SK-N-SH treated with all-trans-retinoic acid at 6 μM for 48 hours (cell line): ENCODE results near the gene TFAP2A.

Experiments
- ATAC-seq: fragments of 200-7000 bp; cut with Tn5 transposase; 3 replicates; pipeline ENCODE4 v1.9.1; 2020; ENCODE audit warnings: mild to moderate bottlenecking, moderate library complexity
- ARNTL ChIP-seq: fragments of 450-650 bp; formaldehyde crosslinking; IDR thresholded peaks from 2 replicates; pipeline ENCODE4 v1.5.0; 2020; ENCODE audit warnings: low read depth, mild to moderate bottlenecking, moderate library complexity, borderline replicate concordance
- BACH2 ChIP-seq: fragments of 250-450 bp; sonication (Bioruptor Pico); IDR thresholded peaks from 2 replicates; pipeline ENCODE4 v1.9.0; 2021; ENCODE audit warnings: mild to moderate bottlenecking, borderline replicate concordance
- CSDC2 ChIP-seq: fragments of 250-450 bp; sonication (Bioruptor Pico); IDR thresholded peaks from 2 replicates; pipeline ENCODE4 v1.5.0; 2020; ENCODE audit warnings: mild to moderate bottlenecking, moderate library complexity
- ESRRG ChIP-seq: fragments of 250-450 bp; sonication (Bioruptor Pico); IDR thresholded peaks from 2 replicates; pipeline ENCODE4 v1.6.1; 2021; ENCODE audit warnings: mild to moderate bottlenecking
- GLIS3 ChIP-seq: fragments of 250-450 bp; sonication (Bioruptor Pico); IDR thresholded peaks from 2 replicates; pipeline ENCODE4 v1.5.0; 2020; ENCODE audit warnings: mild to moderate bottlenecking, moderate library complexity
- ISL1 ChIP-seq: fragments of 250-450 bp; sonication (Bioruptor Pico); IDR thresholded peaks from 2 replicates; pipeline ENCODE4 v2.1.2; 2022; ENCODE audit warnings: mild to moderate bottlenecking, moderate library complexity
- OSR1 ChIP-seq: fragments of 250-450 bp; sonication (Bioruptor Pico); IDR thresholded peaks from 2 replicates; pipeline ENCODE4 v1.8.0; 2022; ENCODE audit warnings: moderate library complexity, mild to moderate bottlenecking, inconsistent platforms
- PPARA ChIP-seq: fragments of 250-450 bp; sonication (Bioruptor Pico); IDR thresholded peaks from 2 replicates; pipeline ENCODE4 v1.5.0; 2020; ENCODE audit warnings: mild to moderate bottlenecking, borderline replicate concordance
- RARB ChIP-seq: fragments of 250-450 bp; sonication (Bioruptor Pico); IDR thresholded peaks from 2 replicates; pipeline ENCODE4 v1.8.0; 2021; ENCODE audit warnings: mild to moderate bottlenecking, moderate library complexity
- SNAI2 ChIP-seq: fragments of 250-450 bp; sonication (Bioruptor Pico); IDR thresholded peaks from 2 replicates; pipeline ENCODE4 v1.5.0; 2020; ENCODE audit warnings: mild to moderate bottlenecking, moderate library complexity
- TCF4 ChIP-seq: fragments of 250-450 bp; sonication (Bioruptor Pico); IDR thresholded peaks from 2 replicates; pipeline ENCODE4 v1.8.0; 2021; ENCODE audit warnings: mild to moderate bottlenecking, moderate library complexity, borderline replicate concordance
- TOX ChIP-seq: fragments of 250-450 bp; sonication (Bioruptor Pico); IDR thresholded peaks from 2 replicates; pipeline ENCODE4 v1.8.0; 2021; ENCODE audit warnings: mild to moderate bottlenecking, moderate library complexity, borderline replicate concordance
- ZFP3 ChIP-seq: fragments of 250-450 bp; sonication (Bioruptor Pico); IDR thresholded peaks from 2 replicates; pipeline ENCODE4 v1.5.0; 2020; ENCODE audit warnings: mild to moderate bottlenecking, moderate library complexity
- ZFP30 ChIP-seq: fragments of 450-650 bp; formaldehyde crosslinking; IDR thresholded peaks from 2 replicates; pipeline ENCODE4 v1.5.0; 2022; ENCODE audit warnings: mild to moderate bottlenecking, moderate library complexity
- ZNF565 ChIP-seq: fragments of 450-650 bp; formaldehyde crosslinking; conservative IDR thresholded peaks from 2 replicates; pipeline ENCODE4 v1.5.0; 2020; ENCODE audit warnings: low read depth, mild to moderate bottlenecking, moderate library complexity
- ZNF70 ChIP-seq: fragments of 450-650 bp; formaldehyde crosslinking; IDR thresholded peaks from 2 replicates; pipeline ENCODE4 v1.5.0; 2020; ENCODE audit warnings: mild to moderate bottlenecking, moderate library complexity
- ZNF8 ChIP-seq: fragments of 450-650 bp; formaldehyde crosslinking; IDR thresholded peaks from 2 replicates; pipeline ENCODE4 v1.5.0; 2020; ENCODE audit warnings: mild to moderate bottlenecking, moderate library complexity
- TF ChIP-seq, protein P1 (sequence below): fragments of 250-450 bp; sonication (Bioruptor Pico); IDR thresholded peaks from 2 replicates; pipeline ENCODE4 v1.8.0; 2020; ENCODE audit warnings: mild to moderate bottlenecking, moderate library complexity, borderline replicate concordance
- TF ChIP-seq, protein P2 (sequence below): fragments of 250-450 bp; sonication (Bioruptor Pico); IDR thresholded peaks from 2 replicates; pipeline ENCODE4 v1.5.1; 2021; ENCODE audit warnings: mild to moderate bottlenecking, moderate library complexity
- TF ChIP-seq, protein P3 (sequence below): fragments of 250-450 bp; sonication (Bioruptor Pico); IDR thresholded peaks from 2 replicates; pipeline ENCODE4 v1.8.0; 2021; ENCODE audit warnings: low read depth, mild to moderate bottlenecking, moderate library complexity, borderline replicate concordance
- TF ChIP-seq, protein P4 (sequence below): fragments of 250-450 bp; sonication (Bioruptor Pico); IDR thresholded peaks from 2 replicates; pipeline ENCODE4 v1.5.0; 2020; ENCODE audit warnings: mild to moderate bottlenecking, moderate library complexity

The TFAP2A gene

DNA sequence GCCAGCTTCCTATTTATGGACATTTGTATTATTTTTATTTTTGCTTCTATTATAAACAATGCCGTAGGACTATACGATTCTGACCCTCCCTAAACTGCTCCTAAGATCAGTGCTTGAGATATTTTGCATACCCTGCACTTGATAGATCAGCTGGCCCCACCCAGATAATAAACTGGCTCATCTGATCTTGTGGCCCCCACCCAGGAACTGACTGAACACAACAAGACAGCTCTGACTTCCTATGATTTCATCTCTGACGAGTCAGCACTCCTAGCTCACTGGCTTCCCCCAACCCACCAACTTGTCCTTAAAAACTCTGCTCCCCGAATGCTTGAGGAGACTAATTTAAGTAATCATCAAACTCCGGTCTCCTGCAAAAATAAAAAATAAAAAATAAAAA lies 34.9 kb upstream of the TFAP2A start (continued):
- TF ChIP-seq BACH2 (no peak), SNAI2 (CRISPR knock-in tag) (no peak), ARNTL (CRISPR knock-in tag) (no peak), TCF4 (CRISPR knock-in tag) (no peak), GLIS3 (CRISPR knock-in tag) (no peak), ISL1 (CRISPR knock-in tag) (no peak)
- TF ChIP-seq, protein P1, sequence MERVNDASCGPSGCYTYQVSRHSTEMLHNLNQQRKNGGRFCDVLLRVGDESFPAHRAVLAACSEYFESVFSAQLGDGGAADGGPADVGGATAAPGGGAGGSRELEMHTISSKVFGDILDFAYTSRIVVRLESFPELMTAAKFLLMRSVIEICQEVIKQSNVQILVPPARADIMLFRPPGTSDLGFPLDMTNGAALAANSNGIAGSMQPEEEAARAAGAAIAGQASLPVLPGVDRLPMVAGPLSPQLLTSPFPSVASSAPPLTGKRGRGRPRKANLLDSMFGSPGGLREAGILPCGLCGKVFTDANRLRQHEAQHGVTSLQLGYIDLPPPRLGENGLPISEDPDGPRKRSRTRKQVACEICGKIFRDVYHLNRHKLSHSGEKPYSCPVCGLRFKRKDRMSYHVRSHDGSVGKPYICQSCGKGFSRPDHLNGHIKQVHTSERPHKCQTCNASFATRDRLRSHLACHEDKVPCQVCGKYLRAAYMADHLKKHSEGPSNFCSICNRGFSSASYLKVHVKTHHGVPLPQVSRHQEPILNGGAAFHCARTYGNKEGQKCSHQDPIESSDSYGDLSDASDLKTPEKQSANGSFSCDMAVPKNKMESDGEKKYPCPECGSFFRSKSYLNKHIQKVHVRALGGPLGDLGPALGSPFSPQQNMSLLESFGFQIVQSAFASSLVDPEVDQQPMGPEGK: no peak

DNA sequence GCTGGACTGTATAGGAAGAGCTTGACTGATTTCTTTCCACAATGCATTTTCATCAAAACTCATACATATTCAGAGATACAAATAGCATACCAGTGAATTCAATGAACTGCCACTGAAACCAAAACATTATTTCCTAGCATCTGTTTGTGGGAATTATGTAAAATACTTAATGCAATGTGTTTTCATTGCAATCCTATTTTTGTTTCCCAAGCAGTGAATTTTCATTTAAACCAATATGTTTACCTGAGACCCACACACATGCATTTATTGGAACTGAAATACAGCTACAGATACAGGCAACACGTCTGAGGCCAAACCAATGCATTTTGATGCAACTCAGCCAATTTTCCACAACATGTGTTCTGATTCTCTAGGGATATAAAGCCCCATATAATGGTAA lies 33.2 kb upstream of the TFAP2A start:
- TF ChIP-seq, protein P2, sequence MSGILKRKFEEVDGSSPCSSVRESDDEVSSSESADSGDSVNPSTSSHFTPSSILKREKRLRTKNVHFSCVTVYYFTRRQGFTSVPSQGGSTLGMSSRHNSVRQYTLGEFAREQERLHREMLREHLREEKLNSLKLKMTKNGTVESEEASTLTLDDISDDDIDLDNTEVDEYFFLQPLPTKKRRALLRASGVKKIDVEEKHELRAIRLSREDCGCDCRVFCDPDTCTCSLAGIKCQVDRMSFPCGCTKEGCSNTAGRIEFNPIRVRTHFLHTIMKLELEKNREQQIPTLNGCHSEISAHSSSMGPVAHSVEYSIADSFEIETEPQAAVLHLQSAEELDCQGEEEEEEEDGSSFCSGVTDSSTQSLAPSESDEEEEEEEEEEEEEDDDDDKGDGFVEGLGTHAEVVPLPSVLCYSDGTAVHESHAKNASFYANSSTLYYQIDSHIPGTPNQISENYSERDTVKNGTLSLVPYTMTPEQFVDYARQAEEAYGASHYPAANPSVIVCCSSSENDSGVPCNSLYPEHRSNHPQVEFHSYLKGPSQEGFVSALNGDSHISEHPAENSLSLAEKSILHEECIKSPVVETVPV (CRISPR knock-in tag): no peak
- TF ChIP-seq ISL1 (CRISPR knock-in tag) (no peak), SNAI2 (CRISPR knock-in tag) (no peak), PPARA (CRISPR knock-in tag) (no peak), RARB (CRISPR knock-in tag) (no peak), OSR1 (CRISPR knock-in tag) (no peak), ZNF565 (CRISPR knock-in tag) (no peak), BACH2 (no peak), ZNF8 (no peak), TCF4 (CRISPR knock-in tag) (no peak), GLIS3 (CRISPR knock-in tag) (no peak), ZFP30 (CRISPR knock-in tag) (no peak), ZFP3 (no peak), ESRRG (CRISPR knock-in tag) (no peak)
- TF ChIP-seq, protein P1: no peak
- TF ChIP-seq, protein P3, sequence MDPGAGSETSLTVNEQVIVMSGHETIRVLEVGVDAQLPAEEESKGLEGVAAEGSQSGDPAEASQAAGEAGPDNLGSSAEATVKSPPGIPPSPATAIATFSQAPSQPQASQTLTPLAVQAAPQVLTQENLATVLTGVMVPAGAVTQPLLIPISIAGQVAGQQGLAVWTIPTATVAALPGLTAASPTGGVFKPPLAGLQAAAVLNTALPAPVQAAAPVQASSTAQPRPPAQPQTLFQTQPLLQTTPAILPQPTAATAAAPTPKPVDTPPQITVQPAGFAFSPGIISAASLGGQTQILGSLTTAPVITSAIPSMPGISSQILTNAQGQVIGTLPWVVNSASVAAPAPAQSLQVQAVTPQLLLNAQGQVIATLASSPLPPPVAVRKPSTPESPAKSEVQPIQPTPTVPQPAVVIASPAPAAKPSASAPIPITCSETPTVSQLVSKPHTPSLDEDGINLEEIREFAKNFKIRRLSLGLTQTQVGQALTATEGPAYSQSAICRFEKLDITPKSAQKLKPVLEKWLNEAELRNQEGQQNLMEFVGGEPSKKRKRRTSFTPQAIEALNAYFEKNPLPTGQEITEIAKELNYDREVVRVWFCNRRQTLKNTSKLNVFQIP (CRISPR knock-in tag): no peak
- TF ChIP-seq, protein P4, sequence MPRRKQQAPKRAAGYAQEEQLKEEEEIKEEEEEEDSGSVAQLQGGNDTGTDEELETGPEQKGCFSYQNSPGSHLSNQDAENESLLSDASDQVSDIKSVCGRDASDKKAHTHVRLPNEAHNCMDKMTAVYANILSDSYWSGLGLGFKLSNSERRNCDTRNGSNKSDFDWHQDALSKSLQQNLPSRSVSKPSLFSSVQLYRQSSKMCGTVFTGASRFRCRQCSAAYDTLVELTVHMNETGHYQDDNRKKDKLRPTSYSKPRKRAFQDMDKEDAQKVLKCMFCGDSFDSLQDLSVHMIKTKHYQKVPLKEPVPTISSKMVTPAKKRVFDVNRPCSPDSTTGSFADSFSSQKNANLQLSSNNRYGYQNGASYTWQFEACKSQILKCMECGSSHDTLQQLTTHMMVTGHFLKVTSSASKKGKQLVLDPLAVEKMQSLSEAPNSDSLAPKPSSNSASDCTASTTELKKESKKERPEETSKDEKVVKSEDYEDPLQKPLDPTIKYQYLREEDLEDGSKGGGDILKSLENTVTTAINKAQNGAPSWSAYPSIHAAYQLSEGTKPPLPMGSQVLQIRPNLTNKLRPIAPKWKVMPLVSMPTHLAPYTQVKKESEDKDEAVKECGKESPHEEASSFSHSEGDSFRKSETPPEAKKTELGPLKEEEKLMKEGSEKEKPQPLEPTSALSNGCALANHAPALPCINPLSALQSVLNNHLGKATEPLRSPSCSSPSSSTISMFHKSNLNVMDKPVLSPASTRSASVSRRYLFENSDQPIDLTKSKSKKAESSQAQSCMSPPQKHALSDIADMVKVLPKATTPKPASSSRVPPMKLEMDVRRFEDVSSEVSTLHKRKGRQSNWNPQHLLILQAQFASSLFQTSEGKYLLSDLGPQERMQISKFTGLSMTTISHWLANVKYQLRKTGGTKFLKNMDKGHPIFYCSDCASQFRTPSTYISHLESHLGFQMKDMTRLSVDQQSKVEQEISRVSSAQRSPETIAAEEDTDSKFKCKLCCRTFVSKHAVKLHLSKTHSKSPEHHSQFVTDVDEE (CRISPR knock-in tag): no peak
- TF ChIP-seq, all 23 proteins: peak for 0
- ATAC-seq: no peak

DNA sequence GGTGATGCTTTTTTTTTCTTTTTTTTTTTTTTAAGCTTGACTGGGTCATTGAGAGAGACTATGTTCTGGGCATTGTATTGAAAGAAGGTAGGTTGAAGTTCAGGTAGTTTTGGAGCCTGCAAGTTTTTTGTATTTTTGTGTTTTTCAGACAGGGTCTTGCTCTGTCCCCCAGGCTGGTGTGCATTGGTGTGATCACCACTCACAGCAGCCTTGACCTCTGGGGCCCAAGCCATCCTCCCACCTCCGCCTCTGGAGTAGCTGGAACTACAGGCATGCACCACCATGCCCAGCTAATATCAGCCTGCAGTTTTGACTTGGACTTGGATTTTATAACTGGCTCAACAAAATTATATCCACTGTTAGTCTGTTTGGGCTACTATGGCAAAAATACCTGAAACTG lies 31.7 kb upstream of the TFAP2A start:
- TF ChIP-seq CSDC2 (CRISPR knock-in tag) (no peak), SNAI2 (CRISPR knock-in tag) (no peak), ZNF565 (CRISPR knock-in tag) (no peak), ZNF70 (CRISPR knock-in tag) (no peak), TOX (CRISPR knock-in tag) (no peak)
- no peak for ATAC-seq
